Epithelial cell of esophagus (primary cell): Measurements from ENCODE around the gene CKAP2.
"Not testable (repeated sequence)": the region's sequence is repeated elsewhere in the genome, so short reads cannot be mapped to it uniquely, and the experiment has no call there.

Experiments
- DNase-seq: peaks from one replicate; pipeline ENCODE4 v3.0.0; 2010; ENCODE audit warnings: low read depth
- H3K4me3 ChIP-seq: 2 replicates; pipeline ENCODE4 v1.5.1; 2011; ENCODE audit warnings: mild to moderate bottlenecking, low read length, control low read depth
- TF ChIP-seq, protein P1 (sequence below): IDR thresholded peaks from 2 replicates; pipeline ENCODE4 v1.5.1; 2011; ENCODE audit warnings: low read depth, mild to moderate bottlenecking, low read length, control low read depth, inconsistent platforms; ENCODE audit not compliant: insufficient read depth; ENCODE audit errors: missing control alignments

The CKAP2 gene

DNA sequence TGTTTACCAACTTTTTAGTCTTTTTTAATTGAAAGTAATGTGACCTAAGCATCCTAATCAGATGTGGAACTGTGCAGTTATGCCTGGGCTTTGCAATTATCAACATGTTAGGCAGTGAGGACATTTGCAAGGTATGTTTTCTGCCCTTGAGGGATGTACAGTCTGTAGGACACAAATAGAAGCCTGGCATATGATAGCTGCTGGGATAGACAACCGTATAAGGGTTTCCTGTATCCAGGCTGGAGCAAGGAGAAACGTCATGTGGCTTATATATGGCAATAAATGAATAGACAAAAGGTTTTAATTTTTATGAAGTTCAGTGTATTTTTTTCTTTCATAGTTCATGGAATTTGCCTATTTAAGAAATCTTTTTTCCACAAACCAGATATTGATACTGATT, 2.8 kb upstream of the CKAP2 start:
- no peak overlapping the region for H3K4me3 ChIP-seq
- peak; percentile 53 for DNase-seq
- TF ChIP-seq, protein P1, sequence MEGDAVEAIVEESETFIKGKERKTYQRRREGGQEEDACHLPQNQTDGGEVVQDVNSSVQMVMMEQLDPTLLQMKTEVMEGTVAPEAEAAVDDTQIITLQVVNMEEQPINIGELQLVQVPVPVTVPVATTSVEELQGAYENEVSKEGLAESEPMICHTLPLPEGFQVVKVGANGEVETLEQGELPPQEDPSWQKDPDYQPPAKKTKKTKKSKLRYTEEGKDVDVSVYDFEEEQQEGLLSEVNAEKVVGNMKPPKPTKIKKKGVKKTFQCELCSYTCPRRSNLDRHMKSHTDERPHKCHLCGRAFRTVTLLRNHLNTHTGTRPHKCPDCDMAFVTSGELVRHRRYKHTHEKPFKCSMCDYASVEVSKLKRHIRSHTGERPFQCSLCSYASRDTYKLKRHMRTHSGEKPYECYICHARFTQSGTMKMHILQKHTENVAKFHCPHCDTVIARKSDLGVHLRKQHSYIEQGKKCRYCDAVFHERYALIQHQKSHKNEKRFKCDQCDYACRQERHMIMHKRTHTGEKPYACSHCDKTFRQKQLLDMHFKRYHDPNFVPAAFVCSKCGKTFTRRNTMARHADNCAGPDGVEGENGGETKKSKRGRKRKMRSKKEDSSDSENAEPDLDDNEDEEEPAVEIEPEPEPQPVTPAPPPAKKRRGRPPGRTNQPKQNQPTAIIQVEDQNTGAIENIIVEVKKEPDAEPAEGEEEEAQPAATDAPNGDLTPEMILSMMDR, result no peak

DNA sequence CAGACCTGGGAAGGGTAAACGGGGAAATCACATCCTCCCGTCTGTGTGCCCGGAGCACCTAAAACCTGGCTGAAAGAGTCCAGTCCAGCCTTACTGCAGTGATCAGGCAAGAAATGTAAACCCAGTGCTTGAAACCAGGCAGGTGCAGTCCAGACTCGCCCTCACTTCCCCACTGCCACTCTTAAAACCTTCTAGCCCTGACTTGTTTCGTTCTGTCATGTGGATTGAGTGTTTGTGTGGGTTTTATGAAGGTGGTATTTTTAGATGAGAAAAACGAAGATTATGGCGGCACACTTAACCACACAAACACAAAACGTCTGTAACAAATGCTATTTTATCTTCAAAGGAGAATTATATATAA, 839 bp upstream of the CKAP2 start:
- TF ChIP-seq, protein P1, result no peak

DNA sequence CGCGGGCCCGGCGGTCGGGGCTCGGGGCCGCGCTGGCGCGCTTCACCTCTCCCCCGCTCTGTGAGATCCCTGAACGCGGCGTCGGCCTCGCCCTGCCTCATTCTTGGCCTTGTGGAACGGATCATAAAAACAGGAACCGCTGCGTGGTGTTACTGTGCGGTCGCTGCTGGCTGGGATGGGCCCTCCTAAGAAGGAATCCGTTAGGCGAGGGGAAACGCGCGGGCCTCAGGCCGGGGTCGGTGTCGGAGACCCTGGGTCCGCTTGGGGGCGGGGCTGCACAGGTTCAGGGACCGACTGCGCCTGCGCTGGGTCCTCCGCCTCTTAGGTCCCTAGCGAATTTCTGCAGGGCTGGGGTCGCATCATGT, 381 bp downstream of the CKAP2 start:
- TF ChIP-seq, protein P1, result no peak
- peak overlapping the region; percentile 78 for H3K4me3 ChIP-seq
- DNase-seq, result peak; percentile 62

More for the DNA sequence above, 839 bp upstream of the CKAP2 start:
- H3K4me3 ChIP-seq, result peak overlapping the region; percentile 78
- DNase-seq, result peak; percentile 92

DNA sequence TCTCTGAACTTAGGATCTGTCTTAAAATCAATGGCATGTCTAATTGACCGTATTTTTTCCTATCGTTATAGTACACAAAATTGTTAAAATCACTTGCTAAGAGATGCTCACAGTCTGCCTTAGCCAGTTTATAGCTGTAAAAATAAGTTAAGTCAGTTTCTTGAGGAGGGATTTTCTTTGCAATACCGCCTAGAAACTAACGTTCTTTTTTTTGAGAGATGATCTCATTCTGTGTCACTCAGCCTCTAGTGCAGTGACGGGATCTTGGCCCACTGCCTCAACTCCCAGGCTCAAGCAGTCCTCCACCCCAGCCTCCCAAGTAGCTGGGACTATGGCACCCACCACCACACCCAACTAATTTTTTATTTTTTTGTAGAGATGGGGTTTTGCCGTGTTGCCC, 4.4 kb downstream of the CKAP2 start:
- no peak overlapping the region for H3K4me3 ChIP-seq
- TF ChIP-seq, protein P1, result no peak
- DNase-seq, result peak; percentile 84

DNA sequence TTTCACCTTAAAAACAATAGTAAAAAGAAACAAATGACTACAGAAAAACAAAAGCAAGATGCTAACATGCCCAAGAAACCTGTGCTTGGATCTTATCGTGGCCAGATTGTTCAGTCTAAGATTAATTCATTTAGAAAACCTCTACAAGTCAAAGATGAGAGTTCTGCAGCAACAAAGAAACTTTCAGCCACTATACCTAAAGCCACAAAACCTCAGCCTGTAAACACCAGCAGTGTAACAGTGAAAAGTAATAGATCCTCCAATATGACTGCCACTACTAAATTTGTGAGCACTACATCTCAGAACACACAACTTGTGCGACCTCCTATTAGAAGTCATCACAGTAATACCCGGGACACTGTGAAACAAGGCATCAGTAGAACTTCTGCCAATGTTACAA, 6.0 kb downstream of the CKAP2 start:
- no peak overlapping the region for H3K4me3 ChIP-seq
- TF ChIP-seq, protein P1, result no peak
- DNase-seq, result no peak

DNA sequence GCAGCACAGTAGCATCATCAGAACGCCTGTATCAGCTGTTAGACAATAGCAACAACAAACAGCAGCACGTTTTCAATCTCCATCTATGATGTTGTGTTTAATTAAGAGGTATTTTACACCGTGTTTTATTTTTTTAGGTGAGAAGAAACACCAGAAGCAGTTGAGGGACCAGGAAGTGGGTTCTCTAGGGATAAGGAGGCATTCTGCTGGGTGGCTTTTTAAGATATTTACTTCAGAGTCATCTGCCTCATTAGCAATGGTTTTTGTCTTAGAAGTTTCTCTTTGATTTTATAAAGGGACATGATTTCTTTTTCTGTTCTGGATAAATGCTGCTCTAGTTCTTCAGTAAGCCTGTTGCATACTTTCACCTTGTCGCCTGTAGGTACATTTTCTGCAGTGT, 8.2 kb downstream of the CKAP2 start:
- no peak overlapping the region for H3K4me3 ChIP-seq
- no peak for DNase-seq
- TF ChIP-seq, protein P1, result no peak

DNA sequence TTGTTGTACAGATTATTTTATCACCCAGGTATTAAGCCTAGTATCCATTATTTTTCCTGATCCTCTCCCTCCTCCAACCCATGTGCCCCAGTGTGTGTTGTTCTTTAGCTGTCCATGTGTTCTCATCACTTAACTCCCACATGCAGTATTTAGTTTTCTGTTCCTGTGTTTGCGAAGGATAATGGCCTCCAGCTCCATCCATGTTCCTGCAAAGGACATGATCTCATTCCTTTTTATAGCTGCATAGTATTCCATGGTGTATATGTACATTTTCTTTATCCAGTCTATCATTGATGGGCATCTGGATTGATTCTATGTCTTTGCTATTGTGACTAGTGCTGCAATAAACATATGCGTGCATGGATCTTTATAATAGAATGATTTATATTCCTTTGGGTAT, 13.2 kb downstream of the CKAP2 start:
- DNase-seq, result not testable (repeated sequence)

DNA sequence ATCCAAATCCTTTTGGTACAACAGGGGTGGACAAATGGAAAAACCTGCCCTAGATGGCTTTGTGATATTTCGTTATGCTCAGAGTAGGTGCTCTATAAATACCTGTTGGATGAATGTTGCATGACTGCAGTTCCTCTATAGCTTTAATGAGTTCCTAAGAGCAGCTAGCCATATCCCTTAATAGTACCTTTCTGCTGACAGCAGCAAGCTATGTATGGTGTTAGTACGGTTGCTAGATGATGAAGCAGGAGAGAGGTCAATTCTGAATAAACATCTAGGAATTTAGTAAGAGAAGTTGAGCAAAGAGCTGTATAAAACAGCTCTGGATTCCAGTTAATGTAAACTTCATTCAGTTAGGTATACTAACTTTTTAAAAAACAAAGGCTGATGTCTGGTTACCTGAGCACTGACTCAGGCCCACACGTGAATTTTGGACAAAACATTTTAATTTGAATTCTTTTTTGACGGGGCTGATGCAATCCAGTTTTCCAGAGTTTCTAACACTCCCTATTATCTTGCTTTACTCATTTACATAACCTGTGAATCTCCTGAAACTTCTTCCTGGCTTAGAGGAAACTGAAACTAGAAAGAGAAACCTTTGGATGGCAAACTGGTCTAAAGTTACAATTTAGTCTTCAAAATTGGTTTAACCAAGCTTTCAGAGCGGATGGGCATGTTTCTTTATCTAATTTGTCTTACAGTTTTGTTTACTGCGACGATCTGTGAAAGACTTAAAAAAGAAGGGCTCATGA, 25.6 kb downstream of the CKAP2 start:
- DNase-seq, result peak; percentile 11
- H3K4me3 ChIP-seq, result not testable (repeated sequence)

More for the DNA sequence above, 13.2 kb downstream of the CKAP2 start:
- H3K4me3 ChIP-seq, result not testable (repeated sequence)

DNA sequence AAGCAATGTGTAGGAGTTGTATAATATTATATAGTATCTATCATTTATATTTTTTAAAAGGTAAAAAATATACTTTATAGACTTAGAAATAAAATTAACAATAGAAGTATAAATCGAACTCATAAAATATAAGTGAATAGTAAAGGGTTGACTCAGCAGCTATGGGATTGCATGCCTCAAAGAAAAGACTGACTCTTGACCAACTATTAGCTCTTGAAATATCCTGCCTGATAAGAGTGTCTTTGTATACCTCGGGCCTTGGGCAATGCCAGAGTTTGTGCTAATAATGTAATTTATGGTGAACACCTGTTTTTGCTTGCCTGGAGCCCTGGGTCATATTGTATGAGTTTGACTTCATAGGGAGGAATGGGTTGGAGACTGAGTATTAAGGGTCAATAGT, 31.8 kb downstream of the CKAP2 start:
- not testable (repeated sequence) for H3K4me3 ChIP-seq, DNase-seq

DNA sequence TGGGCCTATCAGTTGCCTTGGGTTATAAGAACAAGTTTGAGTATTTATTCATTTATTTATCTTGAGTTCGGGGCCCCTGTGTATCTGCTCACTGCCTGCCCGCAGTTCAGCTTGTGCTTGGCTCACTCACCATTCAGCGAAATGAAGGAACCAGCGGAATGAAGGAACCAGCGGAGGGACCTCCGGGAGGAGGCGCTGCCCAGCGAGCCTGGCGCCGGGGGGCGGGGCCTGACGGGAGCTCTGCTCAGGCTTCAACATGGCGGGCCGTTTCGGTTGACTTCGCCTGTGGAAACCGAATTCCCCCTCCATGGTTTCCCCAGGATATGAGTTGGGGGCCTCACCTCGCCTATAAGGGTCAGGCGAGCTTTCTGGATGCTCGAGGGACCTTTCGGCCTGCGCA, 33.5 kb downstream of the CKAP2 start:
- DNase-seq, H3K4me3 ChIP-seq: not testable (repeated sequence)

DNA sequence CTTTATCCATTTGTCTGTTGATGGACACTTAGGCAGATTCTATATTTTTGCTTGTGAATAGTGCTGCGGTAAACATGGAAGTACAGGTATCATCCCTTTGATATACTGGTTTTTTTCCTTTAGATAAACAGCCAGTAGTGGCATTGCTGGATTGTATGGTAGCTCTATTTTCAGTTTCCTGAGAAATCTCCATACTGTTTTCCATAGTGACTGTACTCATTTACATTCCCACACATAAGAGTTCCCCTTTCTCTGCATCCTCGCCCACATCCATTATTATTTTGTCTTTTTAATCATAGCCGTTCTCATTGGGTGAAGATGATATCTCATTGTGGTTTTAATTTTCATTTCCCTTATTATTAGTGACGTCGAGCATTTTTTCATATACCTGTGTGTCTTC, 35.7 kb downstream of the CKAP2 start:
- DNase-seq, H3K4me3 ChIP-seq: not testable (repeated sequence)

DNA sequence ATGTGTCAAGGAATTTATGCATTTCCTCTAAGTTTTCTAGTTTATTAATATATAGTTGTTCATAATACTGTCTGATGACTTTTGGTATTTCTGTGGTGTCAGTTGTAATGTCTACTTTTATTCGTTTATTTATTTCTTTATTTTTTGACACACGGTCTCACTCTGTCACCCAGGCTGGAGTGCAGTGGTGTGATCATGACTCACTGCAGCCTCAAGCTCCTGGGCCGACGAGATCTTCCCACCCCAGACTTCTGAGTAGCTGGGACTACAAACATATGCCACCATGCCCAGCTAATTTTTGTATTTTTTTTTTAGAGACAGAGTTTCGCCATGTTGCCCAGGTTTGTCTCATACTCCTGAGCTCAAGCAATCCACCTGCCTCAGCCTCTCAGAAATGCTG, 39.0 kb downstream of the CKAP2 start:
- peak; percentile 5 for DNase-seq
- H3K4me3 ChIP-seq, result not testable (repeated sequence)
